Bronchial epithelial cell (primary cell): ENCODE results near the gene CSTB. TPM values are rescaled to one million over a fixed set of nuclear protein-coding genes. Genes with fewer than 3 reads are reported as not detected.

Experiments used
- DNase-seq: peaks from one replicate; pipeline ENCODE4 v3.0.0-alpha.2; 2010; ENCODE audit warnings: low read depth
- FAIRE-seq: peaks from 2 replicates; lab custom pipeline; 2011; peaks lifted over from hg19 to GRCh38; lab: Jason Lieb, UNC
- H3K27me3 ChIP-seq: 2 replicates; pipeline ENCODE4 v1.5.1; 2011; ENCODE audit warnings: low read length; ENCODE audit not compliant: control insufficient read depth, insufficient read depth
- H3K36me3 ChIP-seq: 2 replicates; pipeline ENCODE4 v1.5.1; 2011; ENCODE audit warnings: low read length; ENCODE audit not compliant: control insufficient read depth, insufficient read depth
- H3K4me3 ChIP-seq: 2 replicates; pipeline ENCODE4 v1.5.1; 2011; ENCODE audit warnings: mild to moderate bottlenecking, low read depth, low read length, control low read depth
- CTCF ChIP-seq: IDR thresholded peaks from 2 replicates; pipeline ENCODE4 v1.5.1; 2011; ENCODE audit warnings: mild to moderate bottlenecking, moderate library complexity, low read length, control low read depth, inconsistent platforms; ENCODE audit not compliant: insufficient read depth, severe bottlenecking
- total RNA-seq: library from RNA; depleted of rRNA; stranded (reverse); fragments of >200 nt; gene quantifications from 2 replicates; pipeline ENCODE4 v1.2.1, GENCODE V29; 2014

Gene CSTB
- total RNA-seq, 1 donor from 2014 or later, result 31.3 TPM

DNA sequence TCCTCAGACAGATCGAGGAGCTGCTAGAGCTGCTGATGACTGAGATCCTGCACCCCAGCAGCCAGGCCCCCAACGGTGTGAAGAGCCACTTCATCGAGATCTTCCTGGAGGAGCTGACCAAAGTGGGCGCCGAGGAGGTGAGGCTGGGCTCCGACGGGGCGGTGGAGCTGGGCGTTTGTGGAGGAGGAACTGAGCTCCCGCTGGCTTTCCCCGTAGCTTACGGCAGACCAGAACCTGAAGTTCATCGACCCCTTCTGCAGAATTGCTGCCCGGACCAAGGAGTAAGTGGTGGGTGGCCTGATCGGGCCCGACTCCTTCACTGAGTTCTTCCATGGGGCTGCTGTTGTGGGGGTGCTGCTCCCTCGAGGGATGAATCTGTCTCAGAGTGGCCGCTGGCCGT lies 21.3 kb upstream of the CSTB start:
- FAIRE-seq, result no peak
- Histone ChIP-seq H3K36me3 (peaks cover 74% of the 10 kb centered on the region), H3K27me3 (no peaks in the 10 kb centered on the region), H3K4me3 (no peak overlapping the region)
- TF ChIP-seq CTCF, result no peak
- no peak for DNase-seq

GRCh38 chr21:43794857-43795256 lies 18.7 kb upstream of the CSTB start:
- FAIRE-seq (no peak), DNase-seq (no peak)
- Histone ChIP-seq H3K36me3 (peaks cover 69% of the 10 kb centered on the region), H3K4me3 (no peak overlapping the region), H3K27me3 (no peaks in the 10 kb centered on the region)
- no peak for TF ChIP-seq CTCF

DNA sequence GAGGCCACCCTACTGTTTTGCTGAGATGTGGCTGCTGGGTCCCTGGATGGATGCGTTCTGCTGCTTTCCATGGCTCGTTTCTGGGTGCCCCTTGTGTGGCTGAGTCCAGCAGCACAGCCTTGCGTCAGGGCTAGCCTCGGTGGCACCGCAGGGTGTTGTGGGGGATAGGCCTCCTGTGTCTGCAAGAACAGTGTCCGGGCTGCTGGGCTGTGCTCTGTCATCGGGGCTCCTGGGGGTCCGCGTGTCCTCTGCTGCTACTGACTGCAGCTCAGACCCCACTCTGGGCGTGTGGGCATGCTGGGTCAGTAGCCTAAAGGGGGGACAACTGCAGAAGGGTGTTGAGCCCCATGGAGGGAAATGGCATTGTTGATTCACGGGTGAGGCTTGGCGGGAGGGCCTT lies 18.2 kb upstream of the CSTB start:
- DNase-seq, result no peak
- H3K4me3 ChIP-seq, result no peak overlapping the region
- H3K36me3 ChIP-seq, result peaks cover 66% of the 10 kb centered on the region
- no peak for TF ChIP-seq CTCF
- no peaks in the 10 kb centered on the region for H3K27me3 ChIP-seq
- no peak for FAIRE-seq

- TF ChIP-seq CTCF, result no peak
- DNase-seq (no peak), FAIRE-seq (no peak)
- no peak overlapping the region for H3K4me3 ChIP-seq
- H3K27me3 ChIP-seq, result no peaks in the 10 kb centered on the region
- H3K36me3 ChIP-seq, result peaks cover 56% of the 10 kb centered on the region
Measured at GRCh38 chr21:43793243-43793642, 17.1 kb upstream of the CSTB start.

GRCh38 chr21:43792406-43792805 lies 16.3 kb upstream of the CSTB start:
- peaks cover 48% of the 10 kb centered on the region for H3K36me3 ChIP-seq
- no peak for DNase-seq
- FAIRE-seq, result no peak
- H3K4me3 ChIP-seq, result no peak overlapping the region
- no peak for TF ChIP-seq CTCF
- H3K27me3 ChIP-seq, result no peaks in the 10 kb centered on the region

GRCh38 chr21:43790010-43790524 lies 14.0 kb upstream of the CSTB start:
- no peak for TF ChIP-seq CTCF
- H3K4me3 ChIP-seq, result peak overlapping the region; percentile 89
- H3K27me3 ChIP-seq, result no peaks in the 10 kb centered on the region
- DNase-seq (no peak), FAIRE-seq (no peak)
- H3K36me3 ChIP-seq, result peaks cover 35% of the 10 kb centered on the region
